Kidney (tissue), 14 donors: ENCODE results near the gene ORC3. TPM values are rescaled to one million over a fixed set of nuclear protein-coding genes. Genes with fewer than 3 reads are reported as not detected.

Experiments
- DNase-seq, 5 donors: peaks; one replicate each; pipeline ENCODE4 v3.0.0-alpha.2; 2013 to 2020
- FAIRE-seq: peaks from 2 replicates; lab custom pipeline; 2012; peaks lifted over from hg19 to GRCh38; lab: Jason Lieb, UNC
- H3K27ac ChIP-seq, 2 donors: one replicate each; pipeline ENCODE4 v1.7.0; 2013; ENCODE audit warnings: low read depth in 2 of 2, low read length in 2 of 2, inconsistent platforms in 1 of 2
- H3K27me3 ChIP-seq: one replicate; pipeline ENCODE4 v1.7.1; 2013; ENCODE audit warnings: low read length, inconsistent platforms; ENCODE audit not compliant: control insufficient read depth, insufficient read depth
- H3K36me3 ChIP-seq, 3 donors: one replicate each; pipeline versions ENCODE4 v1.7.0 to v1.7.1; 2013; ENCODE audit warnings: low read length in 3 of 3, control low read depth in 1 of 3, inconsistent platforms in 1 of 3; ENCODE audit not compliant: insufficient read depth in 3 of 3, control insufficient read depth in 2 of 3
- H3K4me1 ChIP-seq, 3 donors: one replicate each; pipeline versions ENCODE4 v1.7.0 to v1.7.1; 2013; ENCODE audit warnings: low read length in 3 of 3, inconsistent platforms in 1 of 3, low read depth in 1 of 3; ENCODE audit not compliant: control insufficient read depth in 2 of 3, insufficient read depth in 2 of 3
- H3K4me3 ChIP-seq, 3 donors: one replicate each; pipeline versions ENCODE4 v1.7.0 to v1.8.1; 2013; ENCODE audit warnings: low read length in 3 of 3, control low read depth in 1 of 3, inconsistent platforms in 1 of 3
- H3K9ac ChIP-seq, 3 donors: one replicate each; pipeline versions ENCODE4 v1.7.0 to v1.7.1; 2013; ENCODE audit warnings: low read length in 3 of 3, control low read depth in 1 of 3, inconsistent platforms in 1 of 3
- H3K9me3 ChIP-seq, 3 donors: one replicate each; pipeline versions ENCODE4 v1.7.0 to v1.7.1; 2013; ENCODE audit warnings: low read length in 3 of 3, control low read depth in 1 of 3, inconsistent platforms in 1 of 3; ENCODE audit not compliant: control insufficient read depth in 2 of 3, insufficient read depth in 1 of 3
- CTCF ChIP-seq: IDR thresholded peaks from 3 replicates; pipeline ENCODE4 v1.5.1; 2012; ENCODE audit warnings: mild to moderate bottlenecking, moderate library complexity, borderline replicate concordance; ENCODE audit not compliant: insufficient read depth; ENCODE audit errors: extremely low read depth
- intact Hi-C: fragments of 100-400 bp; cut with DNase I; formaldehyde crosslinking; loops from one replicate; pipeline ENCODE4 v1.11.1; 2022
- polyA plus RNA-seq: library from polyadenylated mRNA; stranded (reverse); fragments of 350-450 nt; fragmentation: Illumina TruSeq; extraction: RNeasy Lipid Tissue Mini Kit (QIAGEN cat#74804); gene quantifications from one replicate; pipeline ENCODE4 v1.2.3, GENCODE V29; 2014; ENCODE audit warnings: low read depth, low replicate concordance; ENCODE audit not compliant: insufficient read depth
- total RNA-seq: library from RNA; stranded (reverse); fragmentation: NEBNext Ultra II Directional; extraction: Animal tissue kit (Norgen Biotek cat#: 25700); gene quantifications from one replicate; pipeline ENCODE4 v1.2.1, GENCODE V29; 2021
- donor health status: control.
- donor health status: control.
- donor health status: control.
- donor health status: control.
- donor health status: control.
- donor health status: DM: yes; HTN: yes; CAD: no.
- donor health status: Normal renal cell carcinoma (clear cell type).

ORC3 gene
- total and polyA plus RNA-seq, 2 donors from 2014 or later: 16.4 to 22.7 TPM

GRCh38 chr6:87551799-87552198, 38.1 kb upstream of the ORC3 start:
- no peak for FAIRE-seq
- no peak overlapping the region for H3K4me3 ChIP-seq
- no peaks in the 10 kb centered on the region for H3K27me3 ChIP-seq
- H3K27ac ChIP-seq: no peak overlapping the region
- no peaks in the 10 kb centered on the region for H3K9me3 ChIP-seq
- intact Hi-C loops: no loop called here
- DNase-seq: no peak
- no peaks in the 10 kb centered on the region for H3K4me1 ChIP-seq
- no peak overlapping the region for H3K9ac ChIP-seq
- H3K36me3 ChIP-seq: peaks cover 0 to 16% (median 3%) of the 10 kb centered on the region in 3 donors
- TF ChIP-seq CTCF: no peak

GRCh38 chr6:87553159-87553765, 36.7 kb upstream of the ORC3 start:
- peaks cover 2 to 22% (median 3%) of the 10 kb centered on the region in 3 donors for H3K36me3 ChIP-seq
- H3K4me3 ChIP-seq: no peak overlapping the region
- TF ChIP-seq CTCF: no peak
- FAIRE-seq (no peak), DNase-seq (no peak)
- H3K27me3 ChIP-seq: no peaks in the 10 kb centered on the region
- no peak overlapping the region for H3K9ac ChIP-seq
- no peaks in the 10 kb centered on the region for H3K4me1 ChIP-seq
- intact Hi-C loops: no loop called here
- H3K9me3 ChIP-seq: no peaks in the 10 kb centered on the region
- no peak overlapping the region for H3K27ac ChIP-seq

- no peaks in the 10 kb centered on the region for H3K9me3 ChIP-seq
These were observed 34.4 kb upstream of the ORC3 start for GRCh38 chr6:87555506-87555905.

More at GRCh38 chr6:87555506-87555905, 34.4 kb upstream of the ORC3 start:
- Histone ChIP-seq H3K9ac (no peak overlapping the region), H3K27me3 (no peaks in the 10 kb centered on the region), H3K4me1 (no peaks in the 10 kb centered on the region), H3K36me3 (peaks cover 3 to 22% (median 4%) of the 10 kb centered on the region in 3 donors), H3K4me3 (no peak overlapping the region), H3K27ac (no peak overlapping the region)
- TF ChIP-seq CTCF: no peak
- DNase-seq: no peak
- intact Hi-C loops: no loop called here
- no peak for FAIRE-seq
